ENCODE results near the gene CCR5AS.

The CCR5AS gene

DNA sequence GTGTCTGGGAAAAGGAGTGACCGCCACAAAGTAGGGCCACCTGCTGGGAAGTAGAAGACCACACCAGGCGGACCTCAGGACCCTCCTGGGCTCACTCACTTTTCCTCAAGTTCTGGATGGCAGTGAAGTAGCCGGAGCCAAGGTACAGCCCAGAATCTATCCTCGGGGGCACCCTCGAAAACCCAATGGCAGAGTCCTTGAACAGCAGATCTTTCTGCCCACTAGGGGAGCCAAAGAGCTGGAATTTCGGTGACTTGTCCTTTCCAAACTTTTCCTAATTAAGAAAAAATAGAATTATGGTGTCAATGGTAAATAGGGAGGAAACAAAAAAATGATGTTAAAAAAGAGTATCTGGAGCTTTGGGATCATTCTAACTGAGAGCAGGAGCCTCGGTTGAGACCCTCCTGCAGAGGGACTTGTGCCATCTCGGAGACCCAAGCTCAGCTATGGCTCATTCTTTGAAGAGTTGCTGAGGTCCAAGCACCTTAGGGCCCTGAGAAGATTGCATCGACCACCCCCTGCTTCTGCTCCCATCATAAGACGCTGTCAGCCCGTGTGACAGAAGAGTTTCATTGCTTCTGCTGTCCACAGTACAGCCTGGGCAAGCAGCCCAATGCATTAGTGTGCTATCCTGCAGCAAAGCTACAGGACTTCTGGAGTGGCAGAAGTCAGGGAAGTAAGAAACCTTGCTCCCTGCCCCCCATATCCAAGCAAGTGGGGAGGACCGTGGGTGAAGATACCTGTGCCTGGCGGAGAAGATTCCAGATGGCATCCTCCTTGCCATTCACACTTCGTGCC, 43.1 kb upstream of the CCR5AS start:
- H3K27ac Mint-ChIP-seq = no peak overlapping the region
- Histone ChIP-seq H3K36me3 (ENCODE audit: insufficient read depth, low read length) (no peaks in the 10 kb centered on the region), H3K4me3 (ENCODE audit: low read length in 2 of 2) (no peak overlapping the region), H3K27ac (ENCODE audit: low read depth, low read length) (no peak overlapping the region), H3K4me1 (ENCODE audit: insufficient read depth, low read length) (no peaks in the 10 kb centered on the region), H3K27me3 (ENCODE audit: insufficient read depth, low read length) (no peaks in the 10 kb centered on the region), H3K9me3 (ENCODE audit: control insufficient read depth in 1 of 2, low read length in 2 of 2) (no peaks in the 10 kb centered on the region)
- POLR2A ChIA-PET (ENCODE audit: partially characterized antibody) = no interaction called here
- H3K4me3 Mint-ChIP-seq = no peak overlapping the region
- no peaks in the 10 kb centered on the region for H3K9me3 Mint-ChIP-seq
- intact Hi-C loops (cut with micrococcal nuclease) = no loop called here
- CTCF ChIA-PET (ENCODE audit: partially characterized antibody) = interaction anchor here (0.7 to 2.7 kb wide), 4 partner anchors 10 to 852 kb away, joined by 3 to 6 read pairs (median 3); no protein-coding TSS in a partner anchor
- no peaks in the 10 kb centered on the region for H3K36me3 Mint-ChIP-seq
- no peak for DNase-seq
- H3K4me1 Mint-ChIP-seq = peaks cover 0 to 6% (median 2%) of the 10 kb centered on the region in 4 donors
- peaks cover 0 to 2% of the 10 kb centered on the region in 2 donors for H3K27me3 Mint-ChIP-seq

DNA sequence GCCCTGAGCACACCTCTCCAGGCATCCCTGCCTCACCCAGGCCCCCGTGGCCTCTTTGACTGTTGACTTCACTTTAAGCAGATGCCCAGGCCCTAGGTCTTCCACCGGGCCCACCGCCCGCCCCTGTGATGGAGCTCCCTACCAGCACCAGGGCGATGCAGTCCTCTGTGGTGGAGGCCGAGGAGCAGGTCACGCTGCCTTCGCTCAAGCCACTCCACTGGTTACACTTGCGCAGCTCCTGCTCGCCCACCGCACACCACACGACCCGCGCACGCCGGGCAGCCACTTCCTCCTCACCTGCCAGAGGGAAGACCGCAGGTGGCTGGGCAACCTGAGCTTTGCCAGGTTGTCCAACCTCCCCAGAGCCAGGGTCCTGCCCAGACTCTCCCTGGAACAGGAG, 41.9 kb upstream of the CCR5AS start:
- Histone ChIP-seq H3K4me1 (ENCODE audit: insufficient read depth, low read length) (no peaks in the 10 kb centered on the region), H3K36me3 (ENCODE audit: insufficient read depth, low read length) (no peaks in the 10 kb centered on the region), H3K27me3 (ENCODE audit: insufficient read depth, low read length) (no peaks in the 10 kb centered on the region), H3K27ac (ENCODE audit: low read depth, low read length) (no peak overlapping the region), H3K9me3 (ENCODE audit: control insufficient read depth in 1 of 2, low read length in 2 of 2) (no peaks in the 10 kb centered on the region), H3K4me3 (ENCODE audit: low read length in 2 of 2) (no peak overlapping the region)
- Mint-ChIP-seq H3K9me3 (no peaks in the 10 kb centered on the region), H3K4me1 (peaks cover 0 to 3% (median under 1%) of the 10 kb centered on the region in 4 donors), H3K27me3 (peaks cover 0 to 2% of the 10 kb centered on the region in 2 donors), H3K36me3 (no peaks in the 10 kb centered on the region), H3K27ac (no peak overlapping the region), H3K4me3 (no peak overlapping the region)
- POLR2A ChIA-PET (ENCODE audit: partially characterized antibody) = no interaction called here
- CTCF ChIA-PET (ENCODE audit: partially characterized antibody) = no interaction called here
- no peak for DNase-seq
- intact Hi-C loops (cut with micrococcal nuclease) = no loop called here

DNA sequence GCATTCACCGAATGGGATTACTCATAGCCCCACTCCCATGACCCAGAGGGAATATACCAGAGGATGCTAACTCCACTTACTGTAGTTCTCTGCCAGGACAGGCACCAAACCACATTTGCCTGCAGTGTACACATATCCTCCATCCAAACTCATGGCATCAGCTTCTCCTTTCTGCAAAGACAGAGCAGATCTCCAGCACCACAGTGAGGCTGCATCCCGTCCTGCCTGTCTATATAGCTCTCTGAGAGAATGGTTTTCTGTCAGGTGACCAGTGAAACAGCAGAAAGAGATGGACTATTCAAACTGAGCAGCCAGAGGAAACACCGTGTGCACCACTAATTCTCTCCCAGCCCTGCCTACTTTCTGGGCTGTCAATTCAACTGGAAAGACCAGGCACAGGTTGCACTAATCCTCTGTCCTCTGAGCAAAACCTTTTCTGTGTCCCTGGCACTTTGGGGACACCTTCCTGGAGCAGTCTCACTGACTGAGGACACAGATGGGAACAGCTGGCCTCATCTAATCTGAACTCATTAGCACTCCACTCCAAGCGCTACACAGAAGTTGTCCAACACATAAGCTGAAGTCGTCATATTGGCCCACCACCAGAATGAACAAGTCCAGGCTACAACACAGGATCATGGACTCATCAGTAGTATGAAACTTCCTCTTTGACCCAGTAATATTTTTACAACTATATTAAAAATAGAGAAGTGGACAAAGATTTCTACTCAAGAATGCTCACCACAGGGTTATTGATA, 40.5 kb upstream of the CCR5AS start:
- no peaks in the 10 kb centered on the region for H3K27me3 ChIP-seq (ENCODE audit: insufficient read depth, low read length)
- no peak for DNase-seq
- Mint-ChIP-seq H3K36me3 (no peaks in the 10 kb centered on the region), H3K9me3 (no peaks in the 10 kb centered on the region), H3K4me3 (no peak overlapping the region), H3K27ac (no peak overlapping the region), H3K4me1 (no peaks in the 10 kb centered on the region), H3K27me3 (peaks cover 0 to 2% of the 10 kb centered on the region in 2 donors)
- H3K4me3 ChIP-seq (ENCODE audit: low read length in 2 of 2) = no peak overlapping the region
- no peaks in the 10 kb centered on the region for H3K9me3 ChIP-seq (ENCODE audit: control insufficient read depth in 1 of 2, low read length in 2 of 2)
- POLR2A ChIA-PET (ENCODE audit: partially characterized antibody) = no interaction called here
- intact Hi-C loops (cut with micrococcal nuclease) = no loop called here
- H3K27ac ChIP-seq (ENCODE audit: low read depth, low read length) = no peak overlapping the region
- CTCF ChIA-PET (ENCODE audit: partially characterized antibody) = no interaction called here
- no peaks in the 10 kb centered on the region for H3K36me3 ChIP-seq (ENCODE audit: insufficient read depth, low read length)
- no peaks in the 10 kb centered on the region for H3K4me1 ChIP-seq (ENCODE audit: insufficient read depth, low read length)

DNA sequence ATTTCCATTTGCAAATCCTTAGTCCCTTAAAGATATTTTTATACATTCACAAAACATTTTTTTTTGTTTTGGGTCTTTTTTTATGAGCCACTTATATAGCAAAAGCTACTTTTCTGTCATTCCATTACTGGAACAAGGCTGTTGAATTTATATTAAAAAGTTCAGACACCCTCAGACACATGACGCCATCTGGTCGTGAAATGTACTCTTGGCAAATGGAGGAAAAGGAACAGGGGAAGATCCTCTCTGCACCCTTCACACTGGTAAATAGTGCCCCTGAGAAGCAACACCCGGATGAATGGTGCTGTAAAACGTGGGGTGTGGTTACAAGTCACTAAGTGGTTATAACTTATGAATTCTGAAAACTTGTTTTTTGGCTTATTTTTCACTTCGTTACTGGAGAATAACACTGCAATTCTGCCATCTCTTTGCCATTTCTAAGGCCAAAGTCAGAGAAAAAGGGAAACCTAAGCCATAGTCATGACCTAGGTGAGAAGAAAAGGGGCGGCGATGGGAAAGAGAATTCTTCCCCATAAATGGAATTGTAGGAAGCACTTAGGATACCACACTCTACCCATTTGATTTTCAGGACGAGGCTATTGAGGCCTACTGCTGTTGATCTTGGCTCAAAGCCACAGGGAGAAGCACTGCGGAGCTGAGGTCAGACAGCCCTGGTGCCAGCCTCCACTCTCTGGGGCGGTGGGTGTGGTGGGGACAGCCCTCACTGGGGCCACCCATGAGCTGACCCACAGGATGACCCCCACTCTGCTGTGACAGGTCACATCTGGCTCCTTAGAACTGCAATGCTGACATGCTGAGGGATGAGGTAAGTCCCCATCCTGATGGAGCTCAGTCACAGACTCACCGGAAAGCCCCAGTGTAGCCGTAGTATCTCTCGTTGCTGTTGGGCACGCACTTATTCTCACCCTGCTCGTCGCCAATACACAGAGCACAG, 36.0 kb upstream of the CCR5AS start:
- peak in 1 of 5 donors; percentile 28 for DNase-seq

DNA sequence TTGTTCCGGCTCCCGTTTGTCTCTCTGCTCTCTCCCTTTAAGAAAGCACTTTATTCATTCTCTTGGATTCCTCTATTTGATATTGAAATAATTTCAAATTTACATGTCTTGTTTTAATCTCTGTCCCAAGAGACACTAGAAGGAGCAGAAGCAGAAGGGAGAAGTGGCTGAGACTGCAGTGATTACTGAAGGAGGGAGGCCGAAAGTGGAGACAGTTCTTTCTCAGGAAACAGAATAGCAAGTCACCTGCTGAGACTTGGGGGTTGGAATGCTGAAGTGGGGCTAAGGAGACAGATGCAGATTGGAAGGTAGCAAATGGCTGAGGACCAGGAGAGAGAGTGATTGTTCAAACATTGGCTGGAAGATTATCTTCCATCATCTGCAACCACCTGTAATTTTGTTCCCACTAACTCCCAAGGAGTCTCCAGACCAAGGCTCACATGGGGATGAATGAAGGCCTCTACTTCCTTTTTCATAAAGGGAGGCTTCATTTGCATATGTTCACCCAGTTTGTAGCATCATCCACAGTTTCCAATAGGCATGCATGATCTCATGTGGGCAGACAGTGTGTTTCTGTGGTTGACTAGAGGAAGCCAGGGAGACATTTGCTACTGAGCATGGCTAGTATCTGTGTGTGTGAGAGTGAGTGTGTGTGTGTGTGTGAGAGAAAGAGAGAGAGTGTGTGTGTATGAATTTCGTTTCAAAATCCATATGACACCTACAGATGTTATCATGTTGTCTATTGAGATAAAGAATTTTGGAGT, 33.8 kb upstream of the CCR5AS start:
- Histone ChIP-seq H3K4me1 (ENCODE audit: insufficient read depth, low read length) (peaks cover 14% of the 10 kb centered on the region), H3K27me3 (ENCODE audit: insufficient read depth, low read length) (no peaks in the 10 kb centered on the region), H3K9me3 (ENCODE audit: control insufficient read depth in 1 of 2, low read length in 2 of 2) (no peaks in the 10 kb centered on the region), H3K4me3 (ENCODE audit: low read length in 2 of 2) (no peak overlapping the region), H3K27ac (ENCODE audit: low read depth, low read length) (no peak overlapping the region), H3K36me3 (ENCODE audit: insufficient read depth, low read length) (no peaks in the 10 kb centered on the region)
- intact Hi-C loops (cut with micrococcal nuclease) = no loop called here
- peak; percentile 31 to 76 (median 42) for DNase-seq
- H3K36me3 Mint-ChIP-seq = peaks cover 0 to 1% of the 10 kb centered on the region in 2 donors
- H3K4me3 Mint-ChIP-seq = peak overlapping the region in 4 of 8 donors; percentile 7 to 59 (median 20)
- H3K9me3 Mint-ChIP-seq = no peaks in the 10 kb centered on the region
- ChIA-PET POLR2A (ENCODE audit: partially characterized antibody) (no interaction called here), CTCF (ENCODE audit: partially characterized antibody) (interaction anchor here (1.1 kb wide), 1 partner anchor 9 kb away, joined by 3 read pairs; no protein-coding TSS in a partner anchor)
- peak overlapping the region in 6 of 7 donors; percentile 14 to 87 (median 50) for H3K27ac Mint-ChIP-seq
- peaks cover 16 to 20% (median 18%) of the 10 kb centered on the region in 4 donors for H3K4me1 Mint-ChIP-seq
- peaks cover 0 to 2% of the 10 kb centered on the region in 2 donors for H3K27me3 Mint-ChIP-seq

More for the DNA sequence above, 36.0 kb upstream of the CCR5AS start:
- Mint-ChIP-seq H3K4me1 (peaks cover 16 to 20% (median 18%) of the 10 kb centered on the region in 4 donors), H3K36me3 (peaks cover 0 to 1% of the 10 kb centered on the region in 2 donors), H3K9me3 (no peaks in the 10 kb centered on the region), H3K27me3 (peaks cover 0 to 2% of the 10 kb centered on the region in 2 donors), H3K4me3 (no peak overlapping the region), H3K27ac (no peak overlapping the region)
- Histone ChIP-seq H3K27me3 (ENCODE audit: insufficient read depth, low read length) (no peaks in the 10 kb centered on the region), H3K9me3 (ENCODE audit: control insufficient read depth in 1 of 2, low read length in 2 of 2) (no peaks in the 10 kb centered on the region), H3K36me3 (ENCODE audit: insufficient read depth, low read length) (no peaks in the 10 kb centered on the region), H3K27ac (ENCODE audit: low read depth, low read length) (no peak overlapping the region), H3K4me3 (ENCODE audit: low read length in 2 of 2) (no peak overlapping the region), H3K4me1 (ENCODE audit: insufficient read depth, low read length) (peaks cover 14% of the 10 kb centered on the region)
- ChIA-PET POLR2A (ENCODE audit: partially characterized antibody) (no interaction called here), CTCF (ENCODE audit: partially characterized antibody) (interaction anchor here (0.7 to 2.1 kb wide), 12 partner anchors 10 to 175 kb away, joined by 3 to 6 read pairs (median 4); no protein-coding TSS in a partner anchor)
- intact Hi-C loops (cut with micrococcal nuclease) = no loop called here

DNA sequence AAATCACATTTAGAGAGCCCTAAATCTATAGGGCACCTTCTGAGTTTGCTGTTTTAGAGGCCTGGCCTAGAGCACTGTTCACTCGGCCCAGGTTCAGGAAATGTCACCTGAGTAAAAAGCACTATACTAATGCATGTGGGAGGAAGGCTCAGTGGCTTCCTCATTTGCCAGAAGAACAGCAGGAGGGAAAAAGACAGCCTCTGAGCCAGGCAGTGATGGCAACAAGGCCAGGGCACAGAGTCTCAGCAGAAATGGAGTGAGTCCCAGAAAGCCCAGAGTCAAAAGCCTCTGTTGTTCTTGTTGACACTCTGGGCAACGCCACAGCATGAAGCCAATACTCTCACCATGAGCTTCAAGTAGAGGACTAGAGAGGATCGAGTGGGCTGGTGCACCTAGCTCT, 32.0 kb upstream of the CCR5AS start:
- Histone ChIP-seq H3K27me3 (ENCODE audit: insufficient read depth, low read length) (no peaks in the 10 kb centered on the region), H3K4me1 (ENCODE audit: insufficient read depth, low read length) (peaks cover 14% of the 10 kb centered on the region), H3K36me3 (ENCODE audit: insufficient read depth, low read length) (no peaks in the 10 kb centered on the region), H3K4me3 (ENCODE audit: low read length in 2 of 2) (no peak overlapping the region), H3K27ac (ENCODE audit: low read depth, low read length) (no peak overlapping the region), H3K9me3 (ENCODE audit: control insufficient read depth in 1 of 2, low read length in 2 of 2) (no peaks in the 10 kb centered on the region)
- no peak overlapping the region for H3K27ac Mint-ChIP-seq
- H3K36me3 Mint-ChIP-seq = peaks cover 0 to 1% of the 10 kb centered on the region in 2 donors
- CTCF ChIA-PET (ENCODE audit: partially characterized antibody) = interaction anchor here (0.7 kb wide), 1 partner anchor 13 kb away, joined by 3 read pairs; no protein-coding TSS in a partner anchor
- peaks cover 0 to 2% of the 10 kb centered on the region in 2 donors for H3K27me3 Mint-ChIP-seq
- intact Hi-C loops (cut with micrococcal nuclease) = no loop called here
- peaks cover 16 to 20% (median 18%) of the 10 kb centered on the region in 4 donors for H3K4me1 Mint-ChIP-seq
- H3K4me3 Mint-ChIP-seq = no peak overlapping the region
- peaks cover 0 to 2% (median 0%) of the 10 kb centered on the region in 8 donors for H3K9me3 Mint-ChIP-seq
- no peak for DNase-seq
- POLR2A ChIA-PET (ENCODE audit: partially characterized antibody) = no interaction called here
